ENCODE results near the gene EPHB1.

EPHB1 gene

GRCh38 chr3:135304378-135304777 is 509.3 kb downstream of the EPHB1 start:
- no peak for DNase-seq
